ENCODE data around the gene IL18BP. TPM values are rescaled to one million over a fixed set of nuclear protein-coding genes. Genes with fewer than 3 reads are reported as not detected.

The IL18BP gene
- total RNA-seq, 2 experiments from 2014 or later: 4.2 to 12.4 TPM

DNA sequence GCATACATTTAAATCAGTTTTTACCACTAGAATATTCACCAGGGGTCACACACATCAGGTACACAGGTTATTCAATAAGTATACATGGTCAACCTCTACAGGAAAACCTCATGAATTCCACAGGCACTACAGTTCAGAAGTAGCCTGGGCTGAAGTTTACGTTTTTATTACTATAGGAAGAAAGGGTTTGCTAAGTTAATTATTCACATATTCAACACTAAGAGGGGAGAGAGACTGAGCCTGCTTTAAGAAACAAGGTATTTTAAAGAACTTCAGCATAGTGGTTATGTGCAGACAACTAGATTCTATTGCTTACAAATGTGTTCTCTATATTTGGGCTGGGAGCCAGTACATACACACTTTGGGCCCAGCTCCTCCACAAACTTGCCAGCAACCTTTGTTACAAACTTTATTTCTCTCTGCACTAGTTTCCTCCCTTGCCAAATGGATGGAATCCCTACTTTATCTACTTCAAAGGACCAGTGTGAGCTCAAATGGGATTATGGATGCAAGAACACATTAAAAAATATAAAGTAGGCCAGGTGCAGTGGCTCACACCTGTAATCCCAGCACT lies 31.9 kb downstream of the IL18BP start:
- DNase-seq (ENCODE audit: low spot score): no peak
- peaks cover 14% of the 10 kb centered on the region for H3K4me1 ChIP-seq (ENCODE audit: insufficient read depth, low read length, poor library complexity, severe bottlenecking)
- no peak overlapping the region for H2AFZ ChIP-seq (ENCODE audit: low read length)
- no TSS peak for BruUV-seq (replicated peaks)
- no peak overlapping the region for H3K4me2 ChIP-seq (ENCODE audit: low read length)
- ChIA-PET POLR2A (interaction anchor here (0.6 to 1.4 kb wide), 4 partner anchors 9 to 64 kb away, joined by 3 to 5 read pairs (median 3); no protein-coding TSS in a partner anchor), CTCF (ENCODE audit: unreplicated experiment) (no interaction called here)
- intact Hi-C loops (cut with micrococcal nuclease; ENCODE audit: unreplicated experiment): no loop called here
- no peaks in the 10 kb centered on the region for H3K9me3 ChIP-seq (ENCODE audit: low read length)
- no peaks in the 10 kb centered on the region for H3K9me2 ChIP-seq (ENCODE audit: insufficient read depth, low read length)
- H3K4me3 ChIP-seq (ENCODE audit: low read depth, low read length, poor library complexity, severe bottlenecking): no peak overlapping the region
- H3K79me2 ChIP-seq (ENCODE audit: insufficient read depth, low read depth, low read length): no peaks in the 10 kb centered on the region; the same call in 1 of the 2 replicates
- no peak overlapping the region for H3K27ac ChIP-seq (ENCODE audit: low read depth, low read length, poor library complexity, severe bottlenecking)
- no peak for TF ChIP-seq EZH2phosphoT487 (IDR thresholded peaks at IDR 0.05; ENCODE audit: borderline replicate concordance, low read depth, low read length)
- TF ChIP-seq, protein P1, sequence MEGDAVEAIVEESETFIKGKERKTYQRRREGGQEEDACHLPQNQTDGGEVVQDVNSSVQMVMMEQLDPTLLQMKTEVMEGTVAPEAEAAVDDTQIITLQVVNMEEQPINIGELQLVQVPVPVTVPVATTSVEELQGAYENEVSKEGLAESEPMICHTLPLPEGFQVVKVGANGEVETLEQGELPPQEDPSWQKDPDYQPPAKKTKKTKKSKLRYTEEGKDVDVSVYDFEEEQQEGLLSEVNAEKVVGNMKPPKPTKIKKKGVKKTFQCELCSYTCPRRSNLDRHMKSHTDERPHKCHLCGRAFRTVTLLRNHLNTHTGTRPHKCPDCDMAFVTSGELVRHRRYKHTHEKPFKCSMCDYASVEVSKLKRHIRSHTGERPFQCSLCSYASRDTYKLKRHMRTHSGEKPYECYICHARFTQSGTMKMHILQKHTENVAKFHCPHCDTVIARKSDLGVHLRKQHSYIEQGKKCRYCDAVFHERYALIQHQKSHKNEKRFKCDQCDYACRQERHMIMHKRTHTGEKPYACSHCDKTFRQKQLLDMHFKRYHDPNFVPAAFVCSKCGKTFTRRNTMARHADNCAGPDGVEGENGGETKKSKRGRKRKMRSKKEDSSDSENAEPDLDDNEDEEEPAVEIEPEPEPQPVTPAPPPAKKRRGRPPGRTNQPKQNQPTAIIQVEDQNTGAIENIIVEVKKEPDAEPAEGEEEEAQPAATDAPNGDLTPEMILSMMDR (conservative IDR thresholded peaks at IDR 0.05; ENCODE audit: low read length): no peak
- no peaks in the 10 kb centered on the region for H4K20me1 ChIP-seq (ENCODE audit: insufficient read depth, low read length)
- peaks cover 60% of the 10 kb centered on the region for H3K36me3 ChIP-seq (ENCODE audit: insufficient read depth, low read length)

DNA sequence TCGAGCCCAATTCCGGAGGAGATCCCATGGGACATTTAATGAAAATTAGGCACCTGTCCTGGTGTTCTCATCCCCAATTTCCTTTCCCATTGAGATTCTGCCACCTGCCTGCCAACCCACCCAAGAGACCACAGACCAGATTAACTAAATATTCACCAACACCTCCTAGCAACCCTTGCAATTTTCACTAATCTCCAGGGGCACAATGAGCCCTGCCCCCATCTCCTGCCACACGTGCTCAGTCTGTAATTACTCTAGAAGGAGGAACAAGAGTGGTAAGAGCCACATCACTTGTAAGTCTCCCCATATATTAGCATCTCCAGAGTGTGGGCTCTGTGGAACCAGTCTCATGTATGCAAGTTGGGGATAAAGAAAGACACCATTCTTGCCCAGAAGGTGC lies 38.0 kb downstream of the IL18BP start:
- Histone ChIP-seq H2AFZ (ENCODE audit: low read length) (no peak overlapping the region), H3K36me3 (ENCODE audit: insufficient read depth, low read length) (peaks cover 36% of the 10 kb centered on the region), H4K20me1 (ENCODE audit: insufficient read depth, low read length) (peaks cover 26% of the 10 kb centered on the region), H3K4me2 (ENCODE audit: low read length) (peak overlapping the region; percentile 16), H3K9me2 (ENCODE audit: insufficient read depth, low read length) (no peaks in the 10 kb centered on the region), H3K79me2 (ENCODE audit: insufficient read depth, low read depth, low read length) (peaks cover 46% of the 10 kb centered on the region; the same call in 1 of the 2 replicates), H3K27ac (ENCODE audit: low read depth, low read length, poor library complexity, severe bottlenecking) (no peak overlapping the region), H3K4me1 (ENCODE audit: insufficient read depth, low read length, poor library complexity, severe bottlenecking) (peaks cover 72% of the 10 kb centered on the region), H3K9me3 (ENCODE audit: low read length) (no peaks in the 10 kb centered on the region), H3K4me3 (ENCODE audit: low read depth, low read length, poor library complexity, severe bottlenecking) (no peak overlapping the region)
- CTCF ChIA-PET (ENCODE audit: unreplicated experiment): no interaction called here
- TF ChIP-seq, protein P1 (conservative IDR thresholded peaks at IDR 0.05; ENCODE audit: low read length): no peak
- no peak for TF ChIP-seq EZH2phosphoT487 (IDR thresholded peaks at IDR 0.05; ENCODE audit: borderline replicate concordance, low read depth, low read length)
- POLR2A ChIA-PET: no interaction called here
- intact Hi-C loops (cut with micrococcal nuclease; ENCODE audit: unreplicated experiment): no loop called here
- no peak for DNase-seq (ENCODE audit: low spot score)
- no TSS peak for BruUV-seq (replicated peaks)

Measured in OCI-LY7 (cell line).